Measurements from ENCODE around the gene MACF1. TPM values are rescaled to one million over a fixed set of nuclear protein-coding genes. Genes with fewer than 3 reads are reported as not detected.

Gene MACF1
- total RNA-seq, 8 experiments from 2014 or later: 89.2 to 249 (median 180) TPM

GRCh38 chr1:39370602-39371001 lies 166.1 kb downstream of the MACF1 start:
- no peak for ATAC-seq (replicated peaks in 6 of 8)
- in situ Hi-C loops (cut with MboI; ENCODE audit: low pct_unique_long_range_greater_than_20kb in 2 of 9, low sequenced_read_pairs in 9 of 9, unreplicated experiment in 9 of 9): no loop called here
- H3K27ac ChIP-seq: no peak overlapping the region
- WGBS, 10 experiments: 60 to 100% (median 100%) methylated on average over 1 of the region's 1 CpG; no CpG with 5 or more reads in 1 of the 10 experiments
- H3K4me3 ChIP-seq: no peak overlapping the region
- H3K4me1 ChIP-seq (replicated peaks in 1 of 2): no peaks in the 10 kb centered on the region

GRCh38 chr1:39372105-39372504 lies 167.6 kb downstream of the MACF1 start:
- no peak overlapping the region for H3K27ac ChIP-seq
- in situ Hi-C loops (cut with MboI; ENCODE audit: low pct_unique_long_range_greater_than_20kb in 2 of 9, low sequenced_read_pairs in 9 of 9, unreplicated experiment in 9 of 9): no loop called here
- no peak for ATAC-seq (replicated peaks in 6 of 8)
- H3K4me1 ChIP-seq (replicated peaks in 1 of 2): no peaks in the 10 kb centered on the region
- no peak overlapping the region for H3K4me3 ChIP-seq

GRCh38 chr1:39376656-39377055 lies 172.2 kb downstream of the MACF1 start:
- in situ Hi-C loops (cut with MboI; ENCODE audit: low pct_unique_long_range_greater_than_20kb in 2 of 9, low sequenced_read_pairs in 9 of 9, unreplicated experiment in 9 of 9): loop anchor here in 1 of 9 experiments (25.0 kb wide), 1 partner anchor 289 kb away; no protein-coding TSS in a partner anchor
- ATAC-seq (replicated peaks in 6 of 8): no peak
- no peak overlapping the region for H3K4me3 ChIP-seq
- no peaks in the 10 kb centered on the region for H3K4me1 ChIP-seq (replicated peaks in 1 of 2)
- 79 to 100% (median 94%) methylated on average over 2 to 7 of the region's 7 CpGs for WGBS, 10 experiments
- H3K27ac ChIP-seq: no peak overlapping the region

- Histone ChIP-seq H3K4me1 (replicated peaks in 1 of 2) (no peaks in the 10 kb centered on the region), H3K4me3 (no peak overlapping the region), H3K27ac (no peak overlapping the region)
- ATAC-seq (replicated peaks in 6 of 8): peak in 1 of 8 experiments; percentile 35
- 10 to 71% (median 53%) methylated on average over 1 to 2 of the region's 2 CpGs; no CpG with 5 or more reads in 3 of the 10 experiments for WGBS, 10 experiments
- in situ Hi-C loops (cut with MboI; ENCODE audit: low pct_unique_long_range_greater_than_20kb in 2 of 9, low sequenced_read_pairs in 9 of 9, unreplicated experiment in 9 of 9): loop anchor here in 1 of 9 experiments (25.0 kb wide), 1 partner anchor 291 kb away; no protein-coding TSS in a partner anchor
These were observed 173.9 kb downstream of the MACF1 start for GRCh38 chr1:39378377-39378776.

GRCh38 chr1:39379187-39379586 lies 174.7 kb downstream of the MACF1 start:
- in situ Hi-C loops (cut with MboI; ENCODE audit: low pct_unique_long_range_greater_than_20kb in 2 of 9, low sequenced_read_pairs in 9 of 9, unreplicated experiment in 9 of 9): loop anchor here in 1 of 9 experiments (25.0 kb wide), 1 partner anchor 292 kb away; no protein-coding TSS in a partner anchor
- Histone ChIP-seq H3K27ac (no peak overlapping the region), H3K4me3 (no peak overlapping the region), H3K4me1 (replicated peaks in 1 of 2) (no peaks in the 10 kb centered on the region)
- 40 to 100% (median 90%) methylated on average over 1 to 2 of the region's 2 CpGs; no CpG with 5 or more reads in 2 of the 10 experiments for WGBS, 10 experiments
- no peak for ATAC-seq (replicated peaks in 6 of 8)

GRCh38 chr1:39380036-39380435 lies 175.5 kb downstream of the MACF1 start:
- in situ Hi-C loops (cut with MboI; ENCODE audit: low pct_unique_long_range_greater_than_20kb in 2 of 9, low sequenced_read_pairs in 9 of 9, unreplicated experiment in 9 of 9): loop anchor here in 1 of 9 experiments (25.0 kb wide), 1 partner anchor 293 kb away; no protein-coding TSS in a partner anchor

GRCh38 chr1:39381839-39382238 lies 177.3 kb downstream of the MACF1 start:
- Histone ChIP-seq H3K4me3 (no peak overlapping the region), H3K4me1 (replicated peaks in 1 of 2) (no peaks in the 10 kb centered on the region), H3K27ac (no peak overlapping the region)
- 67 to 100% (median 100%) methylated on average over 1 to 5 of the region's 5 CpGs; no CpG with 5 or more reads in 1 of the 10 experiments for WGBS, 10 experiments
- in situ Hi-C loops (cut with MboI; ENCODE audit: low pct_unique_long_range_greater_than_20kb in 2 of 9, low sequenced_read_pairs in 9 of 9, unreplicated experiment in 9 of 9): loop anchor here in 1 of 9 experiments (25.0 kb wide), 1 partner anchor 295 kb away; no protein-coding TSS in a partner anchor
- no peak for ATAC-seq (replicated peaks in 6 of 8)

More at GRCh38 chr1:39380036-39380435, 175.5 kb downstream of the MACF1 start:
- Histone ChIP-seq H3K27ac (no peak overlapping the region), H3K4me3 (no peak overlapping the region), H3K4me1 (replicated peaks in 1 of 2) (no peaks in the 10 kb centered on the region)
- no peak for ATAC-seq (replicated peaks in 6 of 8)

- in situ Hi-C loops (cut with MboI; ENCODE audit: low pct_unique_long_range_greater_than_20kb in 2 of 9, low sequenced_read_pairs in 9 of 9, unreplicated experiment in 9 of 9): loop anchor here in 1 of 9 experiments (25.0 kb wide), 1 partner anchor 297 kb away; no protein-coding TSS in a partner anchor
- ATAC-seq (replicated peaks in 6 of 8): no peak
These were observed 179.8 kb downstream of the MACF1 start for GRCh38 chr1:39384305-39384704.

GRCh38 chr1:39385067-39385988 lies 180.8 kb downstream of the MACF1 start:
- WGBS, 10 experiments: 70 to 95% (median 91%) methylated on average over 2 to 16 of the region's 16 CpGs; no CpG with 5 or more reads in 1 of the 10 experiments
- no peak overlapping the region for H3K27ac ChIP-seq
- in situ Hi-C loops (cut with MboI; ENCODE audit: low pct_unique_long_range_greater_than_20kb in 2 of 9, low sequenced_read_pairs in 9 of 9, unreplicated experiment in 9 of 9): loop anchor here in 1 of 9 experiments (25.0 kb wide), 1 partner anchor 298 kb away; no protein-coding TSS in a partner anchor
- H3K4me1 ChIP-seq (replicated peaks in 1 of 2): no peaks in the 10 kb centered on the region
- no peak overlapping the region for H3K4me3 ChIP-seq
- ATAC-seq (replicated peaks in 6 of 8): no peak

More at GRCh38 chr1:39384305-39384704, 179.8 kb downstream of the MACF1 start:
- Histone ChIP-seq H3K4me1 (replicated peaks in 1 of 2) (no peaks in the 10 kb centered on the region), H3K27ac (no peak overlapping the region), H3K4me3 (no peak overlapping the region)
- WGBS, 10 experiments: 86 to 100% (median 99%) methylated on average over 1 to 2 of the region's 2 CpGs

GRCh38 chr1:39386997-39387396 lies 182.5 kb downstream of the MACF1 start:
- Histone ChIP-seq H3K4me1 (replicated peaks in 1 of 2) (peaks cover 5 to 9% of the 10 kb centered on the region in 2 donors), H3K4me3 (no peak overlapping the region), H3K27ac (no peak overlapping the region)
- in situ Hi-C loops (cut with MboI; ENCODE audit: low pct_unique_long_range_greater_than_20kb in 2 of 9, low sequenced_read_pairs in 9 of 9, unreplicated experiment in 9 of 9): loop anchor here in 1 of 9 experiments (25.0 kb wide), 1 partner anchor 300 kb away; no protein-coding TSS in a partner anchor
- ATAC-seq (replicated peaks in 6 of 8): no peak
- 86 to 100% (median 96%) methylated on average over 1 to 5 of the region's 5 CpGs for WGBS, 10 experiments

GRCh38 chr1:39387452-39387851 lies 183.0 kb downstream of the MACF1 start:
- H3K4me3 ChIP-seq: no peak overlapping the region
- in situ Hi-C loops (cut with MboI; ENCODE audit: low pct_unique_long_range_greater_than_20kb in 2 of 9, low sequenced_read_pairs in 9 of 9, unreplicated experiment in 9 of 9): loop anchor here in 1 of 9 experiments (25.0 kb wide), 1 partner anchor 300 kb away; no protein-coding TSS in a partner anchor
- H3K4me1 ChIP-seq (replicated peaks in 1 of 2): peaks cover 10 to 12% of the 10 kb centered on the region in 2 donors
- no peak overlapping the region for H3K27ac ChIP-seq
- peak in 3 of 8 experiments; percentile 61 to 86 (median 85) for ATAC-seq (replicated peaks in 6 of 8)
- WGBS, 10 experiments: 40 to 100% (median 85%) methylated on average over 2 to 4 of the region's 4 CpGs; no CpG with 5 or more reads in 2 of the 10 experiments

GRCh38 chr1:39391691-39392679 lies 187.5 kb downstream of the MACF1 start:
- Histone ChIP-seq H3K4me1 (replicated peaks in 1 of 2) (peaks cover 10 to 19% of the 10 kb centered on the region in 2 donors), H3K27ac (peak overlapping the region; percentile 13 to 16), H3K4me3 (no peak overlapping the region)
- peak; percentile 51 to 97 (median 92) for ATAC-seq (replicated peaks in 6 of 8)
- WGBS, 10 experiments: 8 to 69% (median 51%) methylated on average over 2 to 5 of the region's 5 CpGs
- in situ Hi-C loops (cut with MboI; ENCODE audit: low pct_unique_long_range_greater_than_20kb in 2 of 9, low sequenced_read_pairs in 9 of 9, unreplicated experiment in 9 of 9): loop anchor here in 1 of 9 experiments (25.0 kb wide), 1 partner anchor 305 kb away; no protein-coding TSS in a partner anchor

Measured in motor neuron (in vitro differentiated cells).